GM12865 (cell line): ENCODE results near the gene B4GALNT4.
"Not testable (repeated sequence)": the region's sequence is repeated elsewhere in the genome, so short reads cannot be mapped to it uniquely, and the experiment has no call there.

Source experiments
- DNase-seq: peaks from one replicate; pipeline ENCODE4 v3.0.0; 2010; ENCODE audit warnings: low read depth
- H3K4me3 ChIP-seq: 2 replicates; pipeline ENCODE4 v1.5.1; 2011; ENCODE audit warnings: mild to moderate bottlenecking, low read depth, low read length, control low read depth
- TF ChIP-seq, protein P1 (sequence below): IDR thresholded peaks from 2 replicates; pipeline ENCODE4 v1.5.1; 2011; ENCODE audit warnings: low read length, control low read depth, low read depth, inconsistent platforms; ENCODE audit not compliant: insufficient read depth; ENCODE audit errors: missing control alignments

B4GALNT4 gene

DNA sequence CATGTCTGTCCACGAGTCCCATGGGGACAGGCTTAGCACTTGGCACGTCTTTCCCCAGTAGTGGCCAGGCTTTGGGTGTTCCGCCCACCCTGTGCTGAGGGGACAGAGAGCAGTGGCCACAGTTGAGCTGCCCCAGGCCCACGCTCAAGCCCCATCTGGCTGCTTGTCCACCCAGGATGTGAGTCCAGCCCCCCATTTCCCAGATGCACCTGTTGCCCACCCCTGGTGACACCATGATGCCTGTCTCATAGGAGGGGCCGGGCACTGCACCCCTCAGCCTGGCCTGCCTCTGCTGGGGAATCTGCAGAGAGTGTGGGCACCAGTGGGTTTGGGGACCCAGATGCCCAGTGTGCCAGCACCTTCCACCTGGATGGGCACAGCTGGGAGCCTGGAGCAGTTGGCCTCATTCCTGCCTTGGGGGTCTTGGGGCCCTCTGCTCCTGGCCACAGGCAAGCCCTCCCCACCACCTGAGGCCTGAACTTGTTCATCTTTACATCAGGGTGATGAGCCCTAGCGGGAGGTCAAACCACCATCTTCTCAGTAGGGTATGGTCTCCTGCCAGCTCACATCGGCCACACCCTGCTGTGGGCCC, 39.8 kb downstream of the B4GALNT4 start:
- no peak for DNase-seq
- H3K4me3 ChIP-seq = no peak overlapping the region
- TF ChIP-seq, protein P1, sequence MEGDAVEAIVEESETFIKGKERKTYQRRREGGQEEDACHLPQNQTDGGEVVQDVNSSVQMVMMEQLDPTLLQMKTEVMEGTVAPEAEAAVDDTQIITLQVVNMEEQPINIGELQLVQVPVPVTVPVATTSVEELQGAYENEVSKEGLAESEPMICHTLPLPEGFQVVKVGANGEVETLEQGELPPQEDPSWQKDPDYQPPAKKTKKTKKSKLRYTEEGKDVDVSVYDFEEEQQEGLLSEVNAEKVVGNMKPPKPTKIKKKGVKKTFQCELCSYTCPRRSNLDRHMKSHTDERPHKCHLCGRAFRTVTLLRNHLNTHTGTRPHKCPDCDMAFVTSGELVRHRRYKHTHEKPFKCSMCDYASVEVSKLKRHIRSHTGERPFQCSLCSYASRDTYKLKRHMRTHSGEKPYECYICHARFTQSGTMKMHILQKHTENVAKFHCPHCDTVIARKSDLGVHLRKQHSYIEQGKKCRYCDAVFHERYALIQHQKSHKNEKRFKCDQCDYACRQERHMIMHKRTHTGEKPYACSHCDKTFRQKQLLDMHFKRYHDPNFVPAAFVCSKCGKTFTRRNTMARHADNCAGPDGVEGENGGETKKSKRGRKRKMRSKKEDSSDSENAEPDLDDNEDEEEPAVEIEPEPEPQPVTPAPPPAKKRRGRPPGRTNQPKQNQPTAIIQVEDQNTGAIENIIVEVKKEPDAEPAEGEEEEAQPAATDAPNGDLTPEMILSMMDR = no peak

DNA sequence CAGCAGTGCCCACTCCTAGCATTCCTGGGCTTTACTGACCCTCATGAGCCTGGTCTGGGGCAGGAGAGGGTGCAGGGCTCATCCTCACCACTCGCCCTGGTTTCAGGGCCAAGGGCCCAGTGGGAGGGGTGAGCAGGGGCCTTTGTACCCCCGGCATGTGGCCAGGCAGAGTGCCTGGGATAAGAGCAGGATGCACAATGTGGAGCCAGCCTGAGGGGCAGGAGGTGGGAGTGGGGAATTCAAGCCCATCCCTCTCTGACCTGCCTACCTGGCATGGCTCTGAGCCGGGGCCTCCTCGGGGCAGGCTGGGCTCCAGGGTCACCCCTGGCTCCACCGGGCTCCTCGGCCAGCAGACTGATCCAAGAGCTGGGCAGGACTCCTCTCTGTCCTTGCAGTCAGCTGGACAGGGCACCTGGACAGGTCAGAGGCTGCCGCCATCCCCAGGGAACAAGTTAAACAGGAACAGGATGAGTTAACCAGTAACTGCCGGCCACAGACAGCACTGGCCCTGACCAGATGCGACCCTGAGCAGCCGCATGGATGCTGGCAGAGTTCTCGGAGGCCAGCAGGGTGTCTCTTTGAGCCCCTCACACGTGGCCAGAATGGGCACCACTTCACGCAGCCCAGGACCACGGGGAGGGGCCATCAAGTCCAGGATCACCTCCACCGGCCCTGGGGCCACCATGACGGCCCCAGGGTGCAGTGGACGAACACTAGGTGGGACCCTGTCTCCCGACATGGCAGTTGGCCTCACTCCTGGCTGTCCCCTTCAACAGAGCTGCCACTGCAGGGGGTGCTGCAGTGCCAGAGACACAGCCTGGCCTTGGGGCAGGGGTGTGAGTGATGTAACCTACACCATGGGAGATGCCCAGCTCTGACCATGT, 40.5 kb downstream of the B4GALNT4 start:
- TF ChIP-seq, protein P1 = no peak
- no peak for DNase-seq
- no peak overlapping the region for H3K4me3 ChIP-seq

DNA sequence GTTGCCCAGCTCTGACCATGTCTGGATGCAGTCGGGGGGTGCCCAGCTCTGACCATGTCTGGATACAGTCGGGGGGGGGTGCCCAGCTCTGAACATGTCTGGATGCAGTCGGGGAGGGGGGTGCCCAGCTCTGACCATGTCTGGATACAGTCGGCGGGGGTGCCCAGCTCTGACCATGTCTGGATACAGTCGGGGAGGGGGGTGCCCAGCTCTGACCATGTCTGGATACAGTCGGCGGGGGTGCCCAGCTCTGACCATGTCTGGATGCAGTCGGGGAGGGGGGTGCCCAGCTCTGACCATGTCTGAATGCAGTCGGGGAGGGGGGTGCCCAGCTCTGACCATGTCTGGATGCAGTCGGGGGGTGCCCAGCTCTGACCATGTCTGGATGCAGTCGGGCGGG, 41.4 kb downstream of the B4GALNT4 start:
- not testable (repeated sequence) for H3K4me3 ChIP-seq

DNA sequence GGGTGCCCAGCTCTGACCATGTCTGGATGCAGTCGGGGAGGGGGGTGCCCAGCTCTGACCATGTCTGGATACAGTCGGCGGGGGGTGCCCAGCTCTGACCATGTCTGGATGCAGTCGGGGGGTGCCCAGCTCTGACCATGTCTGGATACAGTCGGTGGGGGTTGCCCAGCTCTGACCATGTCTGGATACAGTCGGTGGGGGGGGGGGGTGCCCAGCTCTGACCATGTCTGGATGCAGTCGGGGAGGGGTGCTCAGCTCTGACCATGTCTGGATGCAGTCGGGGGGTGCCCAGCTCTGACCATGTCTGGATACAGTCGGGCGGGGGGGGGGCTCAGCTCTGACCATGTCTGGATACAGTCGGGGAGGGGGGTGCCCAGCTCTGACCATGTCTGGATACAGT, 42.2 kb downstream of the B4GALNT4 start:
- DNase-seq, H3K4me3 ChIP-seq: not testable (repeated sequence)

More for the DNA sequence above, 41.4 kb downstream of the B4GALNT4 start:
- not testable (repeated sequence) for DNase-seq

DNA sequence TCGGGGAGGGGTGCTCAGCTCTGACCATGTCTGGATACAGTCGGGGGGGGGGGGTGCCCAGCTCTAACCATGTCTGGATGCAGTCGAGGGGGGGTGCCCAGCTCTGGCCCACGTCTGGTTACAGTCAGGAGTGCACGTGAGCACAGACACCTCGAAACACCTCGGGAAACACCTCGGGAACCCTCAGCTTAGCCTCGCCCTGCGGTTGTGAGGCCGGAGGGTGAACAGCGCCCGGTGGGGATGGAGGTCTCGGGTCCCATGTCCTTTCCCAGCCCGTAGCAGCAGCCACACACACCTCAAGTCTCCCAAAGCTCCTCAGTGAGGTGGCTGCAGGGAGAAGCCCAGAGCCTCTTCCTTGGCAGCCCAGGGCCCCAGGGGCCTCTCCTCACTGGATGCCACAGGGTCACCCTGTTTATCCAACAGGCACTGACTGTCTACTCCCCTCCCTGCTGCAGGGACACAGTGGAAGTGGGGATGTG, 43.4 kb downstream of the B4GALNT4 start:
- TF ChIP-seq, protein P1 = no peak

DNA sequence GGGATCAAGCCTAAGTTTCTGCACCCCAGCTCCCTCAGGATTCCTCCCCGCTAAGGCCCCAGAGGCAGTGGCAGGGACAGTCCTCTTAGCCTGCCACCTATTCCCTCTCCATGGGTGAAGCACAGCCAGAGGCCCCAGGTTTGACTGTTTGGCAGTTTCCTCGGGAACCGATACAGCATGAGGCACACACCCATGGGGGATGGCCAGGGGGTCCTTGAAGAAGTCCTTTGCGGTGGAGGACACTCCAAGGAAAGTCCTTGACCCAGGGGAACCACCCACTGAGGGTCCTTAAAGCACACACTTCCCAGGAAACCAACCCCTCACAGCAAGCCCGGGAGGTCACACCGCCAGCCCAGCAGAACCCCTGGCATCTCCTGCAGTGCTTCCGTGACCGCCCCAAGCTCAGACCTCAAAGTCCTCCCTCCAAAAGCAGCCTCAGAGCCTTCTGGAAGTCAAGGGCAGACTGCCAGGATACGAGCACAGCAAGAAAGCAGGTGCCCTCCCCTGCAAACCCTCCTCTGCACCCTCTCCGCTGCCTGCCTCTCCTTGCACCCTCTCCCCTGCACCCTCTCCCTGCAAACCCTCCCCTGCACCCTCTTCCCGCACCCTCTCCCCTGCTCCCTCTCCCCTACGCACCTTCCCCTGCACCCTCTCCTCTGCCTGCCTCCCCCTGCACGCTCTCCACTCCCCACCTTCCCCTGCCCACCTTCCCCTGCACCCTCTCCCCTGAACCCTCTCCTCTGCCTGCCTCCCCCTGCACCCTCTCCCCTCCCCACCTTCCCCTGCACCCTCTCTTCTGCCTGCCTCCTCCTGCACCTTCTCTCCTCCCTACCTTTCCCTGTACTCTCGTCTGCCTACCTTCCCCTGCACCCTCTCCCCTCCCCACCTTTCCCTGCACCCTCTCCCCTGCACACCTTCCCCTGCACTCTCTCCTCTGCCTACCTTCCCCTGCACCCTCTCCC, 44.1 kb downstream of the B4GALNT4 start:
- TF ChIP-seq, protein P1 = no peak
- no peak overlapping the region for H3K4me3 ChIP-seq
- no peak for DNase-seq

More for the DNA sequence above, 43.4 kb downstream of the B4GALNT4 start:
- DNase-seq = no peak
- no peak overlapping the region for H3K4me3 ChIP-seq

DNA sequence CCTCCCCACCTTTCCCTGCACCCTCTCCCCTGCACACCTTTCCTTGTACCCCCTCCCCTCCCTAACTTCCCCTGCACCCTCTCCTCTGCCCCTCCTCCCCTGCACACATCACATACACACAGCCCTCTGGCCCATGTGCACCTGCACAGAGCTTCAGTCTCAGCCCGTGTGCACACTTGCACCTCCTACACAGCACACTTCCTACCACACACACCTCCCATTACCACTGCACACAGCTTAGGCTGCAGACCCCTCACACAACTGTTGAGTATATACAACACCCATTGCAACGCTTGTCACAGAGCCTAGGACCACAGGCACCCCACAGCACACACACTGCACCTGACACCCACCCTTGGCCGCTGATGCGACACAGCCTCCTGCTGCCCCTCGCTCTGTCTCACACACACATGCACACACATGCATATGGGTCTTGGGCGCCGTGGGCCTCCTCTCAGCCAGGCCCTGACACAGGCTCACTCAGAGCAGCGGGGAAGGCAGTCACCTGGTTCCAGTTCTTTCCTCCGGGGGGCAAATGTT, 45.1 kb downstream of the B4GALNT4 start:
- peak overlapping the region; percentile 10 for H3K4me3 ChIP-seq
- TF ChIP-seq, protein P1 = no peak
- DNase-seq = no peak
